HG03025 (cell line): ENCODE results near the gene PKN3.
A peak's percentile ranks its signal among the peaks of the same experiment; 100 is the strongest.

ENCODE experiments used
- ATAC-seq: cut with Tn5 transposase; IDR thresholded peaks from one replicate; pipeline ENCODE4 v1.9.1; 2021; ENCODE audit warnings: mild to moderate bottlenecking, moderate library complexity; ENCODE audit not compliant: unreplicated experiment, low FRiP score

Gene PKN3

GRCh38 chr9:128714586-128715435 is 12.5 kb downstream of the PKN3 start:
- ATAC-seq, result no peak

- no peak for ATAC-seq
Measured at GRCh38 chr9:128715436-128715750, 13.1 kb downstream of the PKN3 start.

GRCh38 chr9:128716581-128717254 is 14.4 kb downstream of the PKN3 start:
- no peak for ATAC-seq

DNA sequence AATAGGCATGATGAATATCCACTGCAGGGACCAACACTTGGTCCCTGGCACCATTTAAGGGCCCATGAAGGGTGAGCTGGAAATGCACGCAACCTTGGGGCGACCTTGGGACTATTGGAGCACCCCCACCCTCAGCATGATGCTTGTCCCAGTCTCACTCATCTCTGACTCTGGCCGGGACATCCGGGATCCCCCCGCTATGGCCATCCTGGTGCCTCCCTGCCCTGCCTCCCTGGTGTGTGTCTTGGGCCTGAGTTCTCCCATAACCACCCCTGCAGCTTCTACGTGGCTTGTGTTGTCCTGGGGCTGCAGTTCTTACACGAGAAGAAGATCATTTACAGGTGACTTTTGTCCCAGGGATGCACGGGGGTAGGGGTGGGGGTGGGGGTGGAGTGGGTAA is 15.7 kb downstream of the PKN3 start:
- no peak for ATAC-seq

DNA sequence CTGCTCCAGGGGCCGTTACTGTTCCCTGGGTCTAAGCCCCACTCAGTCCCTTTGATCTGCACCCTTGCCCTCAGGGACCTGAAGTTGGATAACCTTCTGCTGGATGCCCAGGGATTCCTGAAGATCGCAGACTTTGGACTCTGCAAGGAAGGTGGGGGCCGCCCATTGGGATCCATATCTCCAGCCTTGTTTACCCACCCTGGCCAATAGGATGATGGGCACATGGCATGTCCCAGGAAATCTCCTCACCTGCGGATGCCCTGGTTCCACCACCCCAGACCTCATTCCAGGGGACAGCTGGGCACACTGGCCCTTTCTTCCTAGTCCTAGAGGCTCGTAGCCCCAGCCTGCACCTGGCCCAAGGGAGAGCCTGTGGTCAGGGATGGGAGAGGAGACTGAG is 16.2 kb downstream of the PKN3 start:
- ATAC-seq, result no peak

DNA sequence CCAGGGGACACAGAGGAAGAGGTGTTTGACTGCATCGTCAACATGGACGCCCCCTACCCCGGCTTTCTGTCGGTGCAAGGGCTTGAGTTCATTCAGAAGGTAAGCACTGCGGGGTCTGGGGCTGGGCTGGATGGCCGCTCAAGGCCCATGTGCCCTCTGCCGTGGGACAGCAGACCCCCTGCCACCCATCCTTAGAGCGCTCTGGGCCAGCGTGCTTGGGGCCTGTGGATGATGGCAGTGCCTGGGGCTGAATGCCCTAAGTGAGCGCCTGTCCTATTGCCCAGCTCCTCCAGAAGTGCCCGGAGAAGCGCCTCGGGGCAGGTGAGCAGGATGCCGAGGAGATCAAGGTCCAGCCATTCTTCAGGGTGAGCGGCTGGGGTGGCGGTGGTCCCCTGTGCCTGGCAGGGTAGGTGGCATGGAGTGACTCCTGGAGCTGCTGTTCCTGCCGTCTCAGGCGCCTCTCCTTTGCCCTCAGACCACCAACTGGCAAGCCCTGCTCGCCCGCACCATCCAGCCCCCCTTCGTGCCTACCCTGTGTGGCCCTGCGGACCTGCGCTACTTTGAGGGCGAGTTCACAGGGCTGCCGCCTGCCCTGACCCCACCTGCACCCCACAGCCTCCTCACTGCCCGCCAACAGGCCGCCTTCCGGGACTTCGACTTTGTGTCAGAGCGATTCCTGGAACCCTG is 17.8 kb downstream of the PKN3 start:
- ATAC-seq, result no peak

DNA sequence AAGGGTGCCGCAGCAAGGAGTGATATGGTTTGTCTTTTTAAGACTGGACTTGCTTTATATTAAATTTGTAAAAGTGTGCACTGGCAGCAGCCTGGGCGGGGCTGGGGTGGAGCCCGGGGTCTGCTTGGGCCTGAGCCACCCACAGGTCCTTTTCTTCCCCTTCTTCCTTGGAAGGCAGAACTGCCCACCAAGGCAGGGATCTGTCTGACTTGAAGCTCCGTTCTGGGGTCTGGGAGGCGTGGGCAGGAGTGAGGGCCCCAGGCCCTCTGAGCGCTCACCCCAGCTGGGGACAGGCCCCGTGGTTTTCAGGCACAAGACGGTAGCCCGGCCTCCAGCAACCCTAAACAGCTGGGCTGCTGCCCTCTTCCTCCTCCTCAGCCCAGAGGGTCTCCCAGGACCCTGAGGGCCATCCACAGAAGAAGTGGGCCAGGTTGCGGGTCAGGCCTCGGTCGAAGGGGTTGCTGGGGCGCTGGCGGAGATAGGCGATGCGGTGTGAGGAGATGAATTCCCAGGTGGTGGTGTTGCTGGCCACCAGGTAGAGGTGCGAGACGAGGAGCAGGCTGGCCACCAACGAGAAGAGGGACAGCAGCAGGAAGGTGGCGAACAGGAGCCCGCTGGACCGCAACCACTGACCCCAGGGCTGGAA is 18.7 kb downstream of the PKN3 start:
- ATAC-seq, result no peak

DNA sequence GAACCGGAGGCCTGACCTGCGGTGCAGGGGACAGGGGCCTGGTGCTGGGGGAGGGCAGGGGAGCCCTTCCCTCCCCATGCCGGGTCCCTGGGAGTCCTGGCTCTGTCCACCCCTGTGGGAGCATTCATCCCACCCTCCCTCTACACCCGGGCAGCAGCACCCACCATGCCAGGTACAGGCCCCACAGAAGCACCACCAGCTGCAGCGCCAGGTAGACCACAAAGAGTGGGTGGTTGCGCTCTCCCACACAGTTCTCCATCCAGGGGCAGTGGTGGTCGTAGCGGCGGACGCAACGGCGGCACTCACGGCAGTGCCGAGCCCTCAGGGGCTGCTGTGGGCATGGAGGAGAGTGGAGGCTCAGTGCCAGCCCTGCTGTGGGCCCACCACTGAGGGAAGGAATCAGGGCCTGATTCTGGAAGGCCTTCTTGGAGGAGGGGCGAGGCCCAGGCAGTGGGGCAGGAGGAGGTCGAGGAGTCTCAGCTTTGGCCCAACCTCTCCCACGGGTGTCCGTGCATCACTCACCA is 19.2 kb downstream of the PKN3 start:
- no peak for ATAC-seq

DNA sequence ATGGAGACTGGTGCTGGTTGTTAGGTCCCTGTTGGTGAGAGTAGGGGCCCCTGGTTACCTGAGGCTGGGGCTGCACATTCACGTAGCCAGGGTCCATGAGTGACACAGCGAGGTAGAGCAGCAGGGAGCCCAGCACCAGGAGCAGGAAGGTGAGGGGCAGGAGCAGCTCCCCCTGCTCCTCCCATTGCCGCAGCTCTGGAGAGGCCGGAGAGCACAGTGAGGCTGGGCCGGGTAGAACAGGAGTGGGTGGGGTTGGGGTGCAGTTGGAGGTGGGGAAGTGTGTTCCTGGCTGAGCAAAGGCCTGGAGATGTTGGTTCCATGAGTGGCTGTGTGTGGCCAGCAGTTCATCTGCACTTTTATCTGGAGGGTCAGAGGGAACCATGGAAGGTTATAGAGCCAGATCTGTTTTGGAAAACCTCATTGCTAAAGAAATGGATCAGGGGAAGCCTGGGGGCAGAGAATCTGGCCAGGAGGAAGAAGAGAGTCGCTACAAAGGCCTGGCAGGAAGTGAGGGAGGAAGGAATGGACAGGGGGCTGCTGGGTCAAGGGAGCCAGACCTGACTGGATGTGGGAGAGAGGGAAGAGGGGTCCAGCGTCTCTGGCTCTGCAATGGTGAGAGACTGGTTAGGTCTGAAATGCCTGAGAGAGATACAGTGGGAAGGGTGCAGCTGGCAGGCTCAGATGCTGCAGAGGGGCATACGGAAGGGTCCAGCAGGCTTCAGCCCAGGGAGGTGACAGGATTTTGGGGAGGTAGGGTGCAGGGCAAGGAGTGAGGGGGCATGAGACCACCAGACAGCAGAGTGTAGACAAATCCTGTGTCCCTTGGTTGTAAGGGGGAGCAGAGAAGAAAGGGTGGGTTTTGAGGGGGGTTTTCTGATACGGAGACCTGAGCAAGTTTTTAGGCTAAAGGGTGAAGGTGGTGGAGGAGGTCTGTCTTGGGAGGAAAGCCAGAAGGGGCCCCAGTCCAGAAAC is 20.4 kb downstream of the PKN3 start:
- no peak for ATAC-seq

DNA sequence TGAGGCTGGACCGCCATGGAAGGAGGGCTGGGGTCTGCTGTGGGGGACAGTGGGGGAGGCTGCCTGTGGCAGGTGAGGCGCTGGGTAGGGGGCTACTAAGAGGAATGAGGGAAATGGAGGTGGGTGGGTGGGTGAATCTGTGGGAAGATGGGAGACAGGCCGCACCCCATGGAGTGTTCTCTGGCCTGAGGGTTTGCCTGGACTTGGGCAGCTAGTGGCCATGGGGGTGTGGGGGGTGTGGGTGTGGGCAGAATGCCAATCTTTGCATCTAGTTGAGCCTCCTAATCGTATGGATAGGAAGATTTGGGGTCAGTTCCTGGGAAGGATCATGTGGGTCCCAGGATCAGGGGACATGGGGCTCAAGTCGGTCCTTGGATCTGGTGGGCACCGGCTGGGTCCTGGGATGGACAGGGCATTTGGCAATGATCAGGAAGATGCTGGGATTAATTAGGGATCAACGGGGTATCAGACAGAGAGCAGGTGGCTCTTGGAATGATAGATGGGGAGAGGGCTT is 21.1 kb downstream of the PKN3 start:
- ATAC-seq, result no peak

- peak; percentile 90 for ATAC-seq
Measured at GRCh38 chr9:128723866-128724743, 21.8 kb downstream of the PKN3 start, which contains the start of gene ZDHHC12. TSS of gene ZDHHC12 (minus strand) at chr9:128724127. CDS start at chr9:128724093, 34 bp downstream.

- peak; percentile 3 for ATAC-seq
Measured at GRCh38 chr9:128724744-128725211, 22.5 kb downstream of the PKN3 start.

- no peak for ATAC-seq
Measured at GRCh38 chr9:128727640-128728248, 25.4 kb downstream of the PKN3 start.

- ATAC-seq, result no peak
Measured at GRCh38 chr9:128728298-128728697, 26.0 kb downstream of the PKN3 start.

GRCh38 chr9:128729302-128729701 is 27.0 kb downstream of the PKN3 start:
- ATAC-seq, result no peak

GRCh38 chr9:128729766-128730517 is 27.6 kb downstream of the PKN3 start:
- no peak for ATAC-seq

- ATAC-seq, result no peak
Measured at GRCh38 chr9:128731093-128731492, 28.8 kb downstream of the PKN3 start.
